Activated T-cell treated with anti-CD3 and anti-CD28 coated beads for 24 hours (primary cell): ENCODE measurements around the gene ASCC3.
"Not testable (repeated sequence)": the region's sequence is repeated elsewhere in the genome, so short reads cannot be mapped to it uniquely, and the experiment has no call there.

Experiments used
- DNase-seq: peaks from one replicate; pipeline ENCODE4 v3.0.0-alpha.2; 2020; ENCODE audit warnings: low read depth

Gene ASCC3

DNA sequence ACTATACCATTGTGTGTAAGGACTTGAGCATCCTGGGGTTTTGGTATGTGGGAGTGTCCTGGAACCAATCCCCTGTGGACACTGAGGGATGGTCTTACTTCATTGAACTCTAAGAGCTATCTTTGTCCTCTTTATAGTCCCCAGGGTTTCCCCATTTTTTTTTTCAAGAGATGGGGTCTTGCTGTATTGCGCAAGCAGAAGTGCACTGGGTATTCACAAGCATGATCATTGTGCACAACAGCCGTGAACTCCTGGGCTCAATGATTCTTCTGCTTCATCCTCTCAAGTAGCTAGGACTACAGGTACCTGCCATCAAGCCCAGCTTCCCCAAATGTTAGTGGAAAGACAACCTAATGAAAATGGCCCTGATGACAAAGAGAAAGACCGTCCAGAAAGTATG, 2.2 kb upstream of the ASCC3 start:
- no peak for DNase-seq

DNA sequence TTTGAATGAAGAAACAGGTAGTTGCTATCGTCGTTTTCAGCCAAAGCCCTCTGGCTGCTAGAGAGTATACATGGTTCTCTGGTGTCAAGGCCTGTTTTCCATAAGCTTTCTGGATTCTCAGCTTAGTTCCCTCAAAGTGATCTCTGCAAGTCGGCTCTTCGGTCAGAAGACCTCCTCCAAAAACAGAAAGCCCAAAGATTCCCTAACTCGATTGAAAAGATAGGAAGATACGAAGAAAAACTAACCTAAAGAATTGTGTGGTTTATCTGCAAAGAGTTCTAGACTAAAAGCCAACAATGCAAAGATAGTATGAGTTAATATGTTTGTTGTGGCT, 545 bp upstream of the ASCC3 start:
- DNase-seq = no peak

DNA sequence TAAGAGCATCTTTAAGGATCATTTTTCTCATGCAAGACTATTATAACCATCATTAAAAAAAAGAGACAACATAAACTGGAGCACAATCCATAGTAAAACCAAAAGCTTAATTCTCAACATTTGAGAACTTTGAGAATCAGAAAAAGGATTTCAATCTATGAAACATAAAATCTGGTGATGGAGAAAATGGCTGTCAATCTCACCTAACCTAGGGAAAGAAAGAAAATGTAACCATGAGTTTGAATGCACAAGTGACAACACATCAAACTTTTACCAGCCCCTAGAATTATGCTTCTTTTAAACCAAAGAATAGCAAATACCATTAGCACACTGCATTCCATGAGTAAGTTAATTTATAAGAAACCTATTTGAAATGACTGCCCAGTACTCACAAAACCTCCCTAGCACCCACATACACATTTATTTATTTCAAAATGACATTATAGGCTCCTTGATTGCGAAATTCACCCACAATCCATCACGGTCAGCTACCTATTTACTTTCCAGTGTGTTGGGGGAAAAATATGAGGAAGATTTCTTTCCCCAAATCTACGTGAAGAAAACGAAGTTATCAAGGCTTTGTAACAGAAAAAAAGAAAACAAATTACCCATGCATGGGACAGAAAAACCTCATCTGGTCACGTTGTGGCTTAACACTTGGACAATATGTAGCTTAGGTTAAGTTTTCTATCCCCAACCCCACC, 828 bp downstream of the ASCC3 start:
- DNase-seq = no peak

DNA sequence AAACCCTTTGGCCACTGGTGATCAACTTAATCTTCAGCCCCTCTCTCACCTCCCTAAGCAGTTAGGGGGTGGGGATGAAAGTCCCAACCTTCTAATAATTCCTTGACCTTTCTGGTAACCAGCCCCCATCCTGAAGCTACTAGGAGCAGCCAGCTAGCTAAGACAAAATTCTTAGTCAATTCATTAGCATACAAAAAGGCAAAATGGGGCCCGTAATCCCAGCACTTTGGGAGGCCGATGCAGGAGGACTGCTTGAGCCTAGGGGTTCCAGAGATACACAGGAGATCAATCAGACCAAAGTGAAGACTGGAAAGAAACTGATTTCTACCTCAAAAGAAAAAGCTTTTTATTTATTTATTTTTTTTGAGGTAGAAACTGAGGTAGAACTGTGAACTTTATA, 1.8 kb downstream of the ASCC3 start:
- no peak for DNase-seq

DNA sequence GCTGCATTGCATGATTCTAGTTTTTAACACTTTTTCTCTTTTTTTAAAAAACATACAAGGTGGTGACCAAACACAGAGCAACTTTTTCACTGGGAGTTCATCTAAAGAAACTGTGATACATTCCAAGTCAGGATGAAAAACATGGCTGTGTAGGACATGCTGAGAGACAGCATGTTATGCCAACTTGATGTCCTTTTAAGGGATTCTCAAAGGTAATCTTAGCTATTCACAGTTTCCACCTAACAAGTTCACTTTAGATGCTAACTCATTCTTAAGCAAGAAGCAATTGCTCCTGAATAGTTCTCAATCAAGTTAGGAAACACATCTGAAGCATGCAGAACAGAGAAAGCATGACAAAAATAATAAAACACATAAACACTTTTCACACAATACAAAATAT, 3.3 kb downstream of the ASCC3 start:
- DNase-seq = no peak

DNA sequence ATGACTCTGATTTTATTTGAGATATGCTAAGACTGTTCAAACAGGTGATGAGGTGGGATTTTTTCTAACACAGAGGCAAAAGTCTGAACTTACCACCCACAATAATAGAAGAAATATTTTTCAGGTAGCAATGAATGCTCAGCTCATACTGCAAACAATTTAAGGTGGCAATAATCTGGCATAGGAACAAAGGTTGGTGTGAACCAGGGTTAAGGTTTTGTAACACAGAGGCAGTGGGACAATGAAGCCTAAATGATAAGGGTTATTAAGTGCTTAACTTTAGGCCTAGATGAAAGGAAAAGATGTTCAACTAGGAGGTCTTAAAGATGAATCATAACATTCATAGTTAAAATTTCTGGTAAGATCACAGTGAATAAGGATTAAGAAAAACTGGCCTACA, 4.9 kb downstream of the ASCC3 start:
- DNase-seq = no peak

DNA sequence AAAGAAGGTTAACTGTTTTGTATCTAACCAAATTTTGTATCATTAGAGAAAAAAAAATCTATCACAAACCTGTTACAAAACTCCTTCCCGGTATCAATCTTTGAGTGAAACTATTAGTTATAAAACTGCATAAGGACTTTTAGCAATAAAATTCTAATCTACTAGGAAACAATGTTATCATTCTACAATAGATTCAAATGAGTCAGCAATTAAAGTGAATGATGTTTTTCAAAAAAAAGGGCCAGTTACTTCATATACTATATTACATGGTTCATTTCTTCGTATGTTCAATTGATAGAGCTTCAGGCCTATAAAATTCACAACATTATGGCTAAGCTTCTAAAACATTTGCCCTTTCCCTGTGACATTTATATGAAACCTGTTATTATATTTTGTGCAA, 15.6 kb downstream of the ASCC3 start:
- no peak for DNase-seq

DNA sequence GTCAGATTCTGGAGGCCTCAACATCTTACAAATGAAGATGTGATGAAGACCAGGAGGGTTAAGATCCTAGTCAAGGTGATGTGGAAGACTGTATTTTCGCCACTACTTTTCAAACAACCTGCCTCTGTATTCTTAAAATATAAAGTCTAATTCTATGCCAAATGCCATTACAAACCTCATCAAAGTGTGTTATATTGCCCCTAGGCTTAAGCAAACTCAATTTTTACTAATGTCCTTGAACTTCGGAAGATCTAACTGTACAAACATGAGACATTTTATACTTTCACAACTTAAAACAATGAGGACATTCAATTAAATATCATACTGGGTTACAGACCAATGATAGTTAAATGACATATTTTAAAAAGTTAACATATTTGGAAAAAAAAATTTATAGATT, 19.1 kb downstream of the ASCC3 start:
- no peak for DNase-seq

DNA sequence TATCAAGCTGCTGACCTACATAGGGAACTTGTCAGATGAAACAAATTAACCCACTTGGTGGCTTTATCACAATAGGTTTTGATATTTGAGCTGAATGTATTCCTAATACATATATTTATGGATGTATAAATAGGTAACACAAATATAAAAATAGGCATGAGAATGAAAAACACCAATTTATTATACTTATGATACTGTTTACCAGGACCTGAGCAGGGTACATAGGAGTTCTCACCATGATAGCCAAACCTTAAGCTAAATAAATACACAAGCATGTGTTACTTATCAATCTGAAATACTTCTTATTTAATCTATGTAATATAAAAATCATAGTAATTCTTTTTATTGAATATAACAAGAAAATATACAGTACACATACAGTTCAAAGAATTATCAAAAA, 25.0 kb downstream of the ASCC3 start:
- DNase-seq = no peak

DNA sequence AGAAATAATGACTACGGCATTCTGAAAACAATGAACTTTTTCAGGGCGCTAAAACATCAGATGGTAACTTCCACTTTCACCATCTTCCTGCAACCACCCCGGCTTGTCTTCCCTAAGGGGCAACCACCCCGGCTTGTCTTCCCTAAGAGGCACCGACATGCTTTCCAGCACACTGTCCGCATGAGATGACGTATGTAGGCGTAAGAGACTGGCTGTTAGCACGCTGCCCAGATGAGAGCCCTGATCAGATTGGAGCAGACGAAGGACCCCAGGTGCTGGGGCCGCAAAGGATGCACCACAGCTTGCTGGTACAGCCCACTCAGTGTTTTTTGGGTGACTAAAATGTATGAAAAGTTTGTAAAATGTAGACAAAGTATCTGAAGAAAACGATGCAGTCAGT, 29.3 kb downstream of the ASCC3 start:
- no peak for DNase-seq

DNA sequence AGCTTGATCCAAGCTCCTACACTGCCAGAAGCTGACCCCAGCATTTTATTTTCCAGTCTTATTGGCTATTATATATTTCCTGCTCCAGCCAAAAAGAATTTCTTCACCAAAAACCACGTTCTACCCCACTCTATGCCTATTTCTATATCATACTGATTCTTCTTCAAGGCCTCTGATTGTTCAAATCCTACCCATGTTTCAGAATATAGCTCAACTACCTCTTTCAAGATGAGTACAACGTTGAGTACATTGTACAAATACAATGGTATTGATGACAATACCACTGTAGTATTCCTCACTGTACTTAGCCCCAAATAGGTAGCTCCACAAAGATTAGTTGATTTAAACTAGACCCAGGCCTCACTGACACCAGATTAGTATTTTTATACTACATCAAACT, 31.0 kb downstream of the ASCC3 start:
- DNase-seq = no peak

DNA sequence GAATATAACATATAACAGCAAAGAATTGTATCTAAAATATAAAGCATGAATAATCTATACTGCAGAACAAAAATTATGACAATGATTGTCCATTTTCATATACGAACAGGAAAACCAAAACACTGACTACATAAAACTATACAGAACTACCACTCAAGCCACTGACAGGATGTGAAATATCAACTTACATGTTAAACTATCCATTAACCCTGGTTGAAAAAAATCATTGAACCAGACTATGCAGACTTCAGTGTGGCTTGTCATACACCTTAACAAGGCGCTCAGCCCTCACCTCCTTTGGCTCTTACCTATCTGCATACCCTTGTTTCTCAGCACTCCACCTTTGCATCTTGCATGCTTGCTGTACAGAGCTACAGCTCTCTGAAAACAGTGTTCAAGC, 34.9 kb downstream of the ASCC3 start:
- no peak for DNase-seq

DNA sequence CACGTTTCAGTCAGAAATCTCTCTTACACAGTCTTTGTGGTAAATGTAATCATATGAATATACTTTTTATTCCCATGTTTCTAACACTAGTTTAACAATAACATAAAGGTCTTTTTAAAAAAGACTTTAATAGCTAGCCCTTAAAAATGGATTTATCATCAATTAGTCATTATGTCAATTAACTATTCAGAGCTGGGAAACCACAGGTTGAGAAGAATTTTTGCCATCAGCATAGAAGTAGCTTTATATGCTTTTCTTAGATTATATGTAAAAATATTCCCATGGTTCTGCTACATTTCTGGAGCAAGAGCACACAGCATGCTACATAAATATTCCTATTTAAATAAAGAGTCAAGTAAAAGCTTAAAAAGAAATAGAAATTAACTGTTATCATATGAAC, 35.5 kb downstream of the ASCC3 start:
- no peak for DNase-seq

DNA sequence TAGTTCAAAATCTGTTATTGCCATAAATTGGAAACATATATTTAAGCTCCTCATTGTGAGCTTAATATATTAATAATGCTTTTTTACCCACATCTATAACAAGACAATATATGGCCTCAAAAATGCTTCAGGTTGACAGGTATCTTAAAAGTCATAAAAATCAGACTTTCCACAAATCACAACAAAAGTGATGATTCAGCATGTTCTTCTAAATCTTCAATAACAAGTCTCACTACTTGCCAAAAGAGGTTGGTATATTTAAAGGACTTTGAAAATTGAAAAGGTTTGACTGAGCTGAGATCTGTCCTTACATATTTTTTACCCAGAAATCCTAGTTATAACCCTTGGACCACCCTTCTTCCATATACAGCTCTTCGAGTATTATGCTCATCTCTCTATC, 41.7 kb downstream of the ASCC3 start:
- no peak for DNase-seq

DNA sequence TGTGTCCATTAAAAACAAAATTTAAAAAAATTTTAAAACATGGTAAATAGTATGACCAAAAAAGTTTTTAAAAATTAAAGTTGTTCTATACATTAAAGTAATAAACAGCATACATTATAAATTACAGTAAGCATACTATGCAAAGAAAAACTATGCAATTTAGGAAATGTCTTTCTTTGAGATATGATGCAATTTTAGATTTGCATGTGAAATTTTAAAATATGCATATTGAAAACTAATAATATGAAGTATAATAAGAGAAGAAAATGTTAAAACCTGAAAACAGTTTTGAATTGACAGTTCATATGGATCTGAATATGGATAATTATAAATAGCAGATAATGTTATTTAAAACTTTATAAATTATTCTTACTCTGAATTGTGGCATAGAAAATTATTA, 43.1 kb downstream of the ASCC3 start:
- DNase-seq = no peak

DNA sequence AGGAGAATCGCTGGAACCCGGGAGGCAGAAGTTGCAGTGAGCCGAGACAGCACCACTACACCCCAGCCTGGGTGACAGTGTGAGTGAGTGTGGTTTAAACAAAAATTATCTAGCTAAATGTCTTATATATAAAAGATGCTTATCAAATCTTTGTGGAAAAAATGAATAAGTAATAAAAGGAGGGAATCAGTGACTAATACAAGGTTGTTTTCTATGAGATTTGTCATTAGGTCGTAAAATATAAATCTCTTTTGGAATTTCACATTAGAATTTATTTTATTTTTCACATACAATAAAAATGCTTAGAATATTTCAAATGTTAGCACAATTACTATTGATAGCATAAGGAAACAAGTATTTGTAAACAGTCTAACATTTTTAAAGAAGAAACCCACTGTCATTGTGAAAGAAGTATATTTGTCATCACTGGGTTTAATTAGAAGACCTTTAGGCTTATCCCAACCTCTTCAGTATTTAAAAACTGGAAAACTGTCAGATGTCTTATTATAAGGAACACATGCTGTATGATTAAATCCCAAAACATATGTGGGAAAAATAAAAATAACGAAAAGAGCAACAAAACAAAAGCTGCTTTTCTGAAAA, 47.1 kb downstream of the ASCC3 start:
- DNase-seq = no peak

DNA sequence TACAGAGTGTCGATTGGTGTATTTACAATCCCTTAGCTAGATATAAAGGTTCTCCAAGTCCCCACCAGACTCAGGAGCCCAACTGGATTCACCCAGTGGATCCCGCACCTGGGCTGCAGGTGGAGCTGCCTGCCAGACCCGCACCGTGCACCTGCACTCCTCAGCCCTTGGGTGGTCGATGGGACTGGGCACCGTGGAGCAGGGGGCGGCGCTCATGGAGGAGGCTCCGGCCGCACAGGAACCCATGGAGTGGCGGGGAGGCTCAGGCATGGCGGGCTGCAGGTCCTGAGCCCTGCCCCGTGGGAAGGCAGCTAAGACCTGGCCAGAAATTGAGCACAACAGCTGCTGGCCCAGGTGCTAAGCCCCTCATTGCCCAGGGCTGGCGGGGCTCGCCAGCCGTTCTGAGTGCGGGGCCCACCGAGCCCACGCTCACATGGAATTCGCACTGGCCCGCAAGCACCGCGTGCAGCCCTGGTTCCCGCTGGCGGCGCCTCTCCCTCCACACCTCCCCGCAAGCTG, 52.0 kb downstream of the ASCC3 start:
- DNase-seq = not testable (repeated sequence)

DNA sequence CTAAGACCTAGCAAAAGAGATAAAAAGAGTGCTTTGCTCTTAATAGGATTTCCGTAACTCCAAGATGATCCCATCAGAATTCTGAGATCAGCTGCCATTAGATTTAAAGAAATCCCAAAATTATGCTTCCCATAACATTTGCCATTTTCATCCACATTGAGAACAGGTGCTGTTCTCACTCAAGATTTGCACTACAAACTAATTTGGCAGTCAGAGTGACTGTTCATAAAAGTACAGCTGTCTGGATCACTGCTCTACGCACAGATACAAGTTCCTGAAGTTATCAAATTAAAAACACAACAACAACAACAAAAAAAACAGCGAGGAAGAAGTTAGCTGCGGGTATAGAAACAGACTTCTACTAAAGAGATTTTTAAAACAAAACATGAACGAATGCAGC, 58.1 kb downstream of the ASCC3 start:
- DNase-seq = no peak

DNA sequence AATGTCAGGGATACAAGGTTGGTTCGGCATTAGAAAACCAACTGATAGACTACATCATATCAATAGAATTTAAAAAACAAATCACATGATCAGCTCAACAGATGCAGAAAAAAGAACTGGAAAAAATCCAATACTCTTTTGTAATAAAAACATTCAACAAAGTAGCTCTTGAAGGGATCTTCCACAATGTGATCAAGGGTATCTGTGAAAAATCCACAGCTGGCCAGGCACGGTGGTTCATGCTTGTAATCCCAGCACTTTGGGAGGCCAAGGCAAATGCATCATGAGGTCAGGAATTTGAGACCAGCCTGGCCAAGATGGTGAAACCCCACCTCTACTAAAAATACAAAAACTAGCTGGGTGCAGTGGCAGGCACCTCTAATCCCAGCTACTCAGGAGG, 63.1 kb downstream of the ASCC3 start:
- DNase-seq = no peak

DNA sequence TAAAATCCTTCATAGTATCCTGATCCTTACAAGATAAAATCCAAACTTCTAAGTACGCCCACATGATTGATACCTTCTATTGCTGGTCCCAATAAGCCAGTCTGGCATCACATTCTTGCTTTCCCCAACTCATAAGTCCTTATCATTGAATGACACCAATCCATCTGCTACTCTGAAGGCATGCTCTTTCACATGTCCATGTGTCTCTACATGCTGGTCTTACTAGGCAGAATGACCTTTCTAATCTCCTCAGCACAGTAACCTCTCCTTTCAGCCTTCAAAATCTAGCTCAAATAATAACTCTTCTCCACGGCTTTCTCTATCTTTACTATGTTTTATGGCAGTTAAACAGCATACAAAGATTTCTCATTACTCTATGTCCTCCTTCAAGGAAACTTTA, 71.1 kb downstream of the ASCC3 start:
- DNase-seq = no peak

DNA sequence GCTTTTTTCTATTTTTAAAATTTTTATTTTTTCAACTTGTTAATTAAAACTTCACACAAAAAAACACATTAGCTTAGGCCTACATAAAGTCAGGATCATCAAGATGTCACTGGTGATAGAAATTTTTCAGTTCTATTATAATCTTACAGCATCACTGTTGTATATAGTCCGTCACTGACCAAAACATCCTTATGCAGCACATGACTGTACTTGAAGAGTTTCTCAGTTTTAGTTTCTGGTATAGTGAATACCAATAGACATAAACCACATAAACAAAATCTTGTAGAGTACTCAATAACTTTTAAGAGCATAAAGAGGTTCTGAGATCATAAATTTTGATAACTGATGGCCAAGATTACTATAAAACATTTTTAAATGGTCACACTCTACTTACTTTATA, 71.8 kb downstream of the ASCC3 start:
- no peak for DNase-seq

DNA sequence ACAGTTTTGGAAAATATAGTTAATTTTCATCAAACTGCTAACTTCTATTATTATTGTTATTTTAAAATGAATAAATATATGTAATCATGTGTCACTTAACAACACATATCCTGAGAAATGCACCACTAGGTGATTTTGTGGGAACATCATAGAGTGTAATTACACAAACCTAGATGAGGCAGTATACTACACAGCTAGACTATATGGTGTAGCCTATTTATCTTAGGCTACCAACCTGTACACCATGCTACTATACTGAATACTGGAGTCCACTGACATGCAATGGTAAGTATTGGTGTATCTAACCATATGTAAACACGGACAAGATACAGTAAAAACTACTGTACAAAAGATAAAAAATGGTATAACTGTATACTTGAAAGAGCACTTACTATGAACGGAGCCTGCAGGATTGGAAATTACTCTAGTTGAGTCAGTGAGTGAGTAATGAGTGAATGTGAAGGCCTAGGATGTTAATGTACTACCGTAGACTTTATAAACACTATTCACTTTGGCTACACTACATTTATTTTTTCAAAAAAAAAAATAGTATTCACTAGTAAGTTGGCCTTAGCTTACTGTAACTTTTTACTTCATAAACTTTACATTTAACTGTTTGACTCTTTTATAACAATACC, 72.4 kb downstream of the ASCC3 start:
- DNase-seq = no peak

DNA sequence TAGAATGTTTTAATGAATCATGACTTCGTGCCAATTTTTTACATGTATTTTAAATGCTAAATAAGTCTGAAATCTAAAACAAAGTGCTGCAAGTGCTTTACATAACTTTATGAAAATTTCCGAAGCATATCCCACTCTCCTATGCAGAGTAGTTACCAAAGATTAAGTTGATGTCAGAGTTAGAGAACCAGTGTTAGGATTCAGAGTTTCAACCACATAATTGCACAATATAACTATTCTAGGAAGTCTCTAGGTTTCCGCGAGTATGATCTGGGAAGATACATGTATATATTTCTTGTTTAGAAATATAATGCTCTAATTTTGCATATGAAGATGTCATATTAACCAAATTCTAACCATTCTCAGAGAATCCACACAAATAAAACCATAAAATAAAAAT, 74.8 kb downstream of the ASCC3 start:
- no peak for DNase-seq
